C4-2B (cell line): ENCODE measurements around the gene ARL15.

Experiments used
- ZFX ChIP-seq: fragments of 450-650 bp; IDR thresholded peaks from 2 replicates; pipeline ENCODE4 v1.6.1; 2017
- TF ChIP-seq, protein P1 (sequence below): fragments of 450-650 bp; conservative IDR thresholded peaks from 2 replicates; pipeline ENCODE4 v1.5.1; 2017; ENCODE audit warnings: mild to moderate bottlenecking

- TF ChIP-seq, protein P1, sequence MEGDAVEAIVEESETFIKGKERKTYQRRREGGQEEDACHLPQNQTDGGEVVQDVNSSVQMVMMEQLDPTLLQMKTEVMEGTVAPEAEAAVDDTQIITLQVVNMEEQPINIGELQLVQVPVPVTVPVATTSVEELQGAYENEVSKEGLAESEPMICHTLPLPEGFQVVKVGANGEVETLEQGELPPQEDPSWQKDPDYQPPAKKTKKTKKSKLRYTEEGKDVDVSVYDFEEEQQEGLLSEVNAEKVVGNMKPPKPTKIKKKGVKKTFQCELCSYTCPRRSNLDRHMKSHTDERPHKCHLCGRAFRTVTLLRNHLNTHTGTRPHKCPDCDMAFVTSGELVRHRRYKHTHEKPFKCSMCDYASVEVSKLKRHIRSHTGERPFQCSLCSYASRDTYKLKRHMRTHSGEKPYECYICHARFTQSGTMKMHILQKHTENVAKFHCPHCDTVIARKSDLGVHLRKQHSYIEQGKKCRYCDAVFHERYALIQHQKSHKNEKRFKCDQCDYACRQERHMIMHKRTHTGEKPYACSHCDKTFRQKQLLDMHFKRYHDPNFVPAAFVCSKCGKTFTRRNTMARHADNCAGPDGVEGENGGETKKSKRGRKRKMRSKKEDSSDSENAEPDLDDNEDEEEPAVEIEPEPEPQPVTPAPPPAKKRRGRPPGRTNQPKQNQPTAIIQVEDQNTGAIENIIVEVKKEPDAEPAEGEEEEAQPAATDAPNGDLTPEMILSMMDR: no peak
- TF ChIP-seq ZFX: no peak
Measured at GRCh38 chr5:54263447-54263846, 46.9 kb downstream of the ARL15 start.
